ENCODE data around the gene AVPR2. TPM values are rescaled to one million over a fixed set of nuclear protein-coding genes. Genes with fewer than 3 reads are reported as not detected.

AVPR2 gene
- total and polyA plus RNA-seq, 7 experiments from 2014 or later, result 0.29 TPM; not detected in 6

GRCh38 chrX:153934148-153934761 is 29.8 kb downstream of the AVPR2 start:
- Mint-ChIP-seq H3K27ac (peak overlapping the region; percentile 62 to 90 (median 83)), H3K4me1 (peaks cover 0 to 37% (median 18%) of the 10 kb centered on the region in 7 donors), H3K4me3 (peak overlapping the region; percentile 80 to 90 (median 87)), H3K9me3 (no peaks in the 10 kb centered on the region), H3K27me3 (no peaks in the 10 kb centered on the region), H3K36me3 (peaks cover 0 to 4% (median 0%) of the 10 kb centered on the region in 5 donors)
- Histone ChIP-seq H3K36me3 (ENCODE audit: control insufficient read depth in 2 of 3, insufficient read depth in 3 of 3, low read length in 3 of 3) (peaks cover 0 to 15% (median 0%) of the 10 kb centered on the region in 3 experiments), H3K4me1 (ENCODE audit: control insufficient read depth in 2 of 2, insufficient read depth in 2 of 2, low read length in 2 of 2) (peaks cover 2 to 4% of the 10 kb centered on the region in 2 donors), H3K27ac (ENCODE audit: low read depth, low read length) (peak overlapping the region; percentile 60), H3K9me3 (ENCODE audit: control insufficient read depth in 2 of 3, low read length in 3 of 3) (no peaks in the 10 kb centered on the region), H3K27me3 (ENCODE audit: control insufficient read depth in 2 of 2, insufficient read depth in 2 of 2, low read length in 2 of 2) (no peaks in the 10 kb centered on the region), H3K4me3 (ENCODE audit: low read length) (peak overlapping the region; percentile 39)
- ChIA-PET POLR2A (interaction anchor here (17.4 to 21.0 kb wide), 2 partner anchors 7 to 9 kb away, joined by 384 read pairs; partner anchors contain the start of genes ARHGAP4, NAA10 and RENBP), CTCF (interaction anchor here (1.1 to 2.0 kb wide), 2 partner anchors 11 to 13 kb away, joined by 3 to 8 read pairs; no protein-coding TSS in a partner anchor)
- ATAC-seq (peak; percentile 21), DNase-seq (no peak)
- intact Hi-C loops (cut with micrococcal nuclease), result no loop called here

- no peaks in the 10 kb centered on the region for H3K27me3 ChIP-seq (ENCODE audit: control insufficient read depth in 2 of 2, insufficient read depth in 2 of 2, low read length in 2 of 2)
- no peaks in the 10 kb centered on the region for H3K4me1 ChIP-seq (ENCODE audit: control insufficient read depth in 2 of 2, insufficient read depth in 2 of 2, low read length in 2 of 2)
- no peaks in the 10 kb centered on the region for H3K9me3 Mint-ChIP-seq
- intact Hi-C loops (cut with micrococcal nuclease), result loop anchor here (1.0 kb wide), 2 partner anchors 9 to 12 kb away; partner anchors contain the start of gene ARHGAP4 (in 1 of the 2)
- H3K36me3 Mint-ChIP-seq, result peaks cover 0 to 4% (median 0%) of the 10 kb centered on the region in 5 donors
- peaks cover 0 to 16% (median 0%) of the 10 kb centered on the region in 3 experiments for H3K36me3 ChIP-seq (ENCODE audit: control insufficient read depth in 2 of 3, insufficient read depth in 3 of 3, low read length in 3 of 3)
- peak within 1 kb of the TSS; percentile 62 to 90 (median 83) for H3K27ac Mint-ChIP-seq
- H3K27me3 Mint-ChIP-seq, result no peaks in the 10 kb centered on the region
- ATAC-seq, result peak; percentile 92
- peaks cover 0 to 34% (median 17%) of the 10 kb centered on the region in 7 donors for H3K4me1 Mint-ChIP-seq
- peak within 1 kb of the TSS; percentile 39 for H3K4me3 ChIP-seq (ENCODE audit: low read length)
- ChIA-PET CTCF (interaction anchor here (1.1 kb wide), 1 partner anchor 11 kb away, joined by 3 read pairs; no protein-coding TSS in a partner anchor), POLR2A (interaction anchor here (17.4 to 21.0 kb wide), 2 partner anchors 8 to 9 kb away, joined by 384 read pairs; partner anchors contain the start of genes ARHGAP4, NAA10 and RENBP)
- H3K27ac ChIP-seq (ENCODE audit: low read depth, low read length), result peak within 1 kb of the TSS; percentile 60
- no peaks in the 10 kb centered on the region for H3K9me3 ChIP-seq (ENCODE audit: control insufficient read depth in 2 of 3, low read length in 3 of 3)
- DNase-seq, result peak in 7 of 9 donors; percentile 19 to 76 (median 34)
- H3K4me3 Mint-ChIP-seq, result peak within 1 kb of the TSS; percentile 80 to 90 (median 87)
Measured at GRCh38 chrX:153934762-153935325, 30.4 kb downstream of the AVPR2 start, which contains the start of gene NAA10. TSS of gene NAA10 (minus strand) at chrX:153935037. CDS start at chrX:153934904, 133 bp downstream.

GRCh38 chrX:153935326-153935851 is 30.9 kb downstream of the AVPR2 start:
- no peaks in the 10 kb centered on the region for H3K9me3 Mint-ChIP-seq

GRCh38 chrX:153937056-153937455 is 32.6 kb downstream of the AVPR2 start:
- H3K36me3 Mint-ChIP-seq, result peaks cover 0 to 5% (median 0%) of the 10 kb centered on the region in 5 donors
- no peak for DNase-seq

More at GRCh38 chrX:153935326-153935851, 30.9 kb downstream of the AVPR2 start:
- H3K27ac ChIP-seq (ENCODE audit: low read depth, low read length), result peak overlapping the region; percentile 41
- H3K27me3 Mint-ChIP-seq, result no peaks in the 10 kb centered on the region
- ATAC-seq, result no peak
- peaks cover 0 to 37% (median 17%) of the 10 kb centered on the region in 7 donors for H3K4me1 Mint-ChIP-seq
- CTCF ChIA-PET, result interaction anchor here (1.1 to 1.2 kb wide), 2 partner anchors 10 to 17 kb away, joined by 3 to 5 read pairs; no protein-coding TSS in a partner anchor
- H3K4me1 ChIP-seq (ENCODE audit: control insufficient read depth in 2 of 2, insufficient read depth in 2 of 2, low read length in 2 of 2), result no peaks in the 10 kb centered on the region
- no peaks in the 10 kb centered on the region for H3K27me3 ChIP-seq (ENCODE audit: control insufficient read depth in 2 of 2, insufficient read depth in 2 of 2, low read length in 2 of 2)
- intact Hi-C loops (cut with micrococcal nuclease), result loop anchor here (1.0 kb wide), 2 partner anchors 9 to 12 kb away; partner anchors contain the start of gene ARHGAP4 (in 1 of the 2)
- H3K4me3 ChIP-seq (ENCODE audit: low read length), result no peak overlapping the region
- peaks cover 0 to 16% (median 0%) of the 10 kb centered on the region in 3 experiments for H3K36me3 ChIP-seq (ENCODE audit: control insufficient read depth in 2 of 3, insufficient read depth in 3 of 3, low read length in 3 of 3)
- DNase-seq, result no peak
- H3K36me3 Mint-ChIP-seq, result peaks cover 0 to 5% (median 0%) of the 10 kb centered on the region in 5 donors
- H3K27ac Mint-ChIP-seq, result peak overlapping the region in 6 of 9 donors; percentile 21 to 83 (median 59)
- peak overlapping the region; percentile 40 to 81 (median 68) for H3K4me3 Mint-ChIP-seq
- no peaks in the 10 kb centered on the region for H3K9me3 ChIP-seq (ENCODE audit: control insufficient read depth in 2 of 3, low read length in 3 of 3)
- POLR2A ChIA-PET, result interaction anchor here (1.0 to 21.0 kb wide), 3 partner anchors 8 to 136 kb away, joined by 3 to 384 read pairs (median 384); partner anchors contain the start of genes ARHGAP4, NAA10 and RENBP

GRCh38 chrX:153938226-153938786 is 33.8 kb downstream of the AVPR2 start:
- ChIA-PET CTCF (interaction anchor here (2.0 kb wide), 1 partner anchor 9 kb away, joined by 8 read pairs; no protein-coding TSS in a partner anchor), POLR2A (interaction anchor here (21.0 kb wide), 1 partner anchor 11 kb away, joined by 384 read pairs; the partner anchor contains the start of genes ARHGAP4 and NAA10)
- no peaks in the 10 kb centered on the region for H3K27me3 Mint-ChIP-seq
- peaks cover 0 to 5% (median 0%) of the 10 kb centered on the region in 5 donors for H3K36me3 Mint-ChIP-seq
- intact Hi-C loops (cut with micrococcal nuclease), result no loop called here
- peaks cover 0 to 30% (median 22%) of the 10 kb centered on the region in 7 donors for H3K4me1 Mint-ChIP-seq
- no peak for ATAC-seq
- H3K9me3 ChIP-seq (ENCODE audit: control insufficient read depth in 2 of 3, low read length in 3 of 3), result no peaks in the 10 kb centered on the region
- peaks cover 0 to 7% (median 0%) of the 10 kb centered on the region in 3 experiments for H3K36me3 ChIP-seq (ENCODE audit: control insufficient read depth in 2 of 3, insufficient read depth in 3 of 3, low read length in 3 of 3)
- no peaks in the 10 kb centered on the region for H3K9me3 Mint-ChIP-seq
- peak overlapping the region in 3 of 9 donors; percentile 34 to 82 (median 74) for H3K27ac Mint-ChIP-seq
- no peaks in the 10 kb centered on the region for H3K4me1 ChIP-seq (ENCODE audit: control insufficient read depth in 2 of 2, insufficient read depth in 2 of 2, low read length in 2 of 2)
- H3K4me3 ChIP-seq (ENCODE audit: low read length), result no peak overlapping the region
- H3K4me3 Mint-ChIP-seq, result no peak overlapping the region
- H3K27ac ChIP-seq (ENCODE audit: low read depth, low read length), result no peak overlapping the region
- no peaks in the 10 kb centered on the region for H3K27me3 ChIP-seq (ENCODE audit: control insufficient read depth in 2 of 2, insufficient read depth in 2 of 2, low read length in 2 of 2)
- no peak for DNase-seq

More at GRCh38 chrX:153937056-153937455, 32.6 kb downstream of the AVPR2 start:
- Mint-ChIP-seq H3K27me3 (no peaks in the 10 kb centered on the region), H3K27ac (peak overlapping the region in 1 of 9 donors; percentile 57), H3K4me3 (peak overlapping the region in 1 of 10 donors; percentile 77), H3K9me3 (no peaks in the 10 kb centered on the region), H3K4me1 (peaks cover 0 to 34% (median 22%) of the 10 kb centered on the region in 7 donors)
- Histone ChIP-seq H3K27me3 (ENCODE audit: control insufficient read depth in 2 of 2, insufficient read depth in 2 of 2, low read length in 2 of 2) (no peaks in the 10 kb centered on the region), H3K9me3 (ENCODE audit: control insufficient read depth in 2 of 3, low read length in 3 of 3) (no peaks in the 10 kb centered on the region), H3K4me1 (ENCODE audit: control insufficient read depth in 2 of 2, insufficient read depth in 2 of 2, low read length in 2 of 2) (no peaks in the 10 kb centered on the region), H3K36me3 (ENCODE audit: control insufficient read depth in 2 of 3, insufficient read depth in 3 of 3, low read length in 3 of 3) (peaks cover 0 to 10% (median 0%) of the 10 kb centered on the region in 3 experiments), H3K27ac (ENCODE audit: low read depth, low read length) (no peak overlapping the region), H3K4me3 (ENCODE audit: low read length) (no peak overlapping the region)
- intact Hi-C loops (cut with micrococcal nuclease), result no loop called here
- no peak for ATAC-seq
- POLR2A ChIA-PET, result interaction anchor here (1.6 to 21.0 kb wide), 2 partner anchors 10 to 19 kb away, joined by 4 to 384 read pairs; partner anchors contain the start of genes ARHGAP4 and NAA10
- CTCF ChIA-PET, result interaction anchor here (0.5 kb wide), 1 partner anchor 26 kb away, joined by 3 read pairs; no protein-coding TSS in a partner anchor
